Heart left ventricle (tissue), 16 donors: ENCODE data around the gene NAT8L. TPM values are rescaled to one million over a fixed set of nuclear protein-coding genes. Genes with fewer than 3 reads are reported as not detected.
A peak's percentile ranks its signal among the peaks of the same experiment; 100 is the strongest.

Source experiments
- ATAC-seq, 4 donors: fragments of 200-7000 bp; cut with Tn5 transposase; one replicate each; pipeline ENCODE4 v1.9.1; 2020 to 2022; ENCODE audit warnings: moderate library complexity in 4 of 4, mild to moderate bottlenecking in 3 of 4, moderate number of reproducible peaks in 1 of 4
- DNase-seq, 5 donors: peaks; one replicate each; pipeline ENCODE4 v3.0.0-alpha.2; 2020
- H3K27ac ChIP-seq, 12 donors: fragments of 200-600 bp; sonication (generic) in 4 of 12; one replicate each; pipeline versions ENCODE4 v1.5.0 to v1.8.0; 2016 to 2022; ENCODE audit warnings: mild to moderate bottlenecking in 2 of 12
- H3K27me3 ChIP-seq, 9 donors: fragments of 200-600 bp; sonication (generic) in 2 of 9; one replicate each; pipeline versions ENCODE4 v1.5.1 to v1.8.0; 2016 to 2022; ENCODE audit warnings: mild to moderate bottlenecking in 3 of 9
- H3K36me3 ChIP-seq, 9 donors: fragments of 200-600 bp; sonication (generic) in 2 of 9; one replicate each; pipeline versions ENCODE4 v1.5.0 to v1.8.0; 2018 to 2022; ENCODE audit warnings: mild to moderate bottlenecking in 2 of 9
- H3K4me1 ChIP-seq, 12 donors: fragments of 200-600 bp; sonication (generic) in 4 of 12; one replicate each; pipeline versions ENCODE4 v1.5.0 to v1.8.0; 2016 to 2022; ENCODE audit warnings: mild to moderate bottlenecking in 3 of 12
- H3K4me3 ChIP-seq, 12 donors: fragments of 200-600 bp; sonication (generic) in 4 of 12; one replicate each; pipeline versions ENCODE4 v1.5.0 to v1.8.0; 2017 to 2022; ENCODE audit warnings: mild to moderate bottlenecking in 9 of 12, moderate library complexity in 4 of 12
- H3K9me3 ChIP-seq, 12 donors: fragments of 200-600 bp; sonication (generic) in 4 of 12; one replicate each; pipeline versions ENCODE4 v1.5.0 to v1.8.0; 2016 to 2022; ENCODE audit warnings: mild to moderate bottlenecking in 1 of 12
- POLR2A ChIP-seq, 2 donors: fragments of 450-650 bp; IDR thresholded peaks; one replicate each; pipeline ENCODE4 v1.6.1; 2017; ENCODE audit warnings: antibody characterized with exemption in 2 of 2, mild to moderate bottlenecking in 2 of 2, moderate library complexity in 2 of 2
- WGBS, 4 donors: extraction: QIAGEN DNeasy Blood & Tissue Kit in 2 of 4; methylation state at CpG; one replicate each; pipeline versions ENCODE4 v1.1.5 to v1.1.7; 2013 to 2018; 5-methylcytosine and 5-hydroxymethylcytosine counted together
- intact Hi-C, 10 donors: fragments of 100-400 bp; cut with DNase I; formaldehyde crosslinking; loops; one replicate each; pipeline versions ENCODE4 v1.11.1 to v1.14.2; 2022
- polyA plus RNA-seq, 2 donors: library from polyadenylated mRNA; stranded (reverse); fragments of 200-250 nt; gene quantifications; one replicate each; pipeline ENCODE4 v1.2.3, GENCODE V29; 2013
- total RNA-seq, 9 donors: library from RNA; depleted of rRNA in 2 of 9; stranded (reverse); fragments of >200 nt in 2 of 9; fragmentation: NEBNext Ultra II Directional in 3 of 9; extraction: Animal tissue kit (Norgen Biotek cat#: 25700) in 3 of 9; gene quantifications; one replicate each; pipeline versions ENCODE4 v1.1.0 to v1.2.4, GENCODE V29; 2016 to 2023
- TF ChIP-seq, protein P1 (sequence below), 12 donors: fragments of 200-600 bp; sonication (generic) in 4 of 12; IDR thresholded peaks; one replicate each; pipeline versions ENCODE4 v1.5.0 to v1.8.0; 2018 to 2022; ENCODE audit warnings: antibody characterized with exemption in 12 of 12, mild to moderate bottlenecking in 5 of 12
- donor health status: ischemic (EF 13 %, LVEDD 7.1; RV severe dilation, severe dysfunction).
- donor health status: healthy with polysubstance abuse.
- donor health status: DM: no; HTN: yes; CAD: no.
- donor health status: DM: no; HTN: no; CAD: no.
- donor health status: ischemic (EF 25% LVEDD 6.9; RV normal size, moderate dysfunction).
- donor health status: ischemic (EF 25% LVEDD 5.7; RV mildly dilated, moderate dysfunction).
- donor health status: healthy.
- donor health status: DM: yes; HTN: yes; CAD: no.
- donor health status: ischemic (EF 35%, LVEDD 5.7; RV mildly dilated, moderate dysfunction).
- donor health status: nonischemic (EF 11% LVEDD 7.7; RV severe dilation, severe dysfunction).
- donor health status: DM: yes; HTN: yes; CAD: no.
- donor health status: PGD.
- donor health status: ischemic (EF 29% LVEDD 5.4; RV normal size, mild dysfunction).
- donor health status: nonischemic (EF 23%, LVEDD 6.1; RV moderate dilation, normal function).

NAT8L gene
- total and polyA plus RNA-seq, 11 donors: 0.19 to 3.1 (median 0.32) TPM

DNA sequence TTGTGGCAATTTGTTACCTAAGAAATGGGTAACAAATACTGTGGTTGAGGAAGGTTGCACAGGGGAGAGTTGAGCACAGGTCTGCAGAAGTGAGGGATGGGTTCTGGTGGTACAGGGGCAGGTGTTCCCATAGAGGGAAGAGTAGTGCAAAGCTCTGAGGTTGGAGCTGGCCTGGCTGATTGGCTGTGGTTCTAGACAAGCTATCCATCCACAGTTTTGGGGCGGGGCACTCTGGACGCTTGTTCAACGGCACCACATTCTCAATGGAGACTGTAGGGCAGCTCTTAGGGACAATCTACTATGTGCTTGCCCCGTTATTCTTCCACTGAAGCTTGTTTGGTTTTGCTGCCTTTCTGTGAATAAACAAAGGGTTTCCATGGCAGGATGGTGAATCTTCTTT lies 35.4 kb downstream of the NAT8L start:
- Histone ChIP-seq H3K27ac (no peak overlapping the region), H3K4me3 (no peak overlapping the region), H3K36me3 (no peaks in the 10 kb centered on the region), H3K9me3 (peaks cover 0 to 16% (median 0%) of the 10 kb centered on the region in 12 donors), H3K27me3 (peaks cover 0 to 11% (median 0%) of the 10 kb centered on the region in 9 donors), H3K4me1 (no peaks in the 10 kb centered on the region)
- WGBS, 4 donors: 89 to 95% (median 94%) methylated on average over 4 of the region's 4 CpGs
- ATAC-seq: no peak
- no peak for DNase-seq
- intact Hi-C loops: no loop called here
- TF ChIP-seq, protein P1, sequence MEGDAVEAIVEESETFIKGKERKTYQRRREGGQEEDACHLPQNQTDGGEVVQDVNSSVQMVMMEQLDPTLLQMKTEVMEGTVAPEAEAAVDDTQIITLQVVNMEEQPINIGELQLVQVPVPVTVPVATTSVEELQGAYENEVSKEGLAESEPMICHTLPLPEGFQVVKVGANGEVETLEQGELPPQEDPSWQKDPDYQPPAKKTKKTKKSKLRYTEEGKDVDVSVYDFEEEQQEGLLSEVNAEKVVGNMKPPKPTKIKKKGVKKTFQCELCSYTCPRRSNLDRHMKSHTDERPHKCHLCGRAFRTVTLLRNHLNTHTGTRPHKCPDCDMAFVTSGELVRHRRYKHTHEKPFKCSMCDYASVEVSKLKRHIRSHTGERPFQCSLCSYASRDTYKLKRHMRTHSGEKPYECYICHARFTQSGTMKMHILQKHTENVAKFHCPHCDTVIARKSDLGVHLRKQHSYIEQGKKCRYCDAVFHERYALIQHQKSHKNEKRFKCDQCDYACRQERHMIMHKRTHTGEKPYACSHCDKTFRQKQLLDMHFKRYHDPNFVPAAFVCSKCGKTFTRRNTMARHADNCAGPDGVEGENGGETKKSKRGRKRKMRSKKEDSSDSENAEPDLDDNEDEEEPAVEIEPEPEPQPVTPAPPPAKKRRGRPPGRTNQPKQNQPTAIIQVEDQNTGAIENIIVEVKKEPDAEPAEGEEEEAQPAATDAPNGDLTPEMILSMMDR (IDR thresholded peaks at IDR 0.05): no peak
- TF ChIP-seq POLR2A (IDR thresholded peaks at IDR 0.05): no peak

DNA sequence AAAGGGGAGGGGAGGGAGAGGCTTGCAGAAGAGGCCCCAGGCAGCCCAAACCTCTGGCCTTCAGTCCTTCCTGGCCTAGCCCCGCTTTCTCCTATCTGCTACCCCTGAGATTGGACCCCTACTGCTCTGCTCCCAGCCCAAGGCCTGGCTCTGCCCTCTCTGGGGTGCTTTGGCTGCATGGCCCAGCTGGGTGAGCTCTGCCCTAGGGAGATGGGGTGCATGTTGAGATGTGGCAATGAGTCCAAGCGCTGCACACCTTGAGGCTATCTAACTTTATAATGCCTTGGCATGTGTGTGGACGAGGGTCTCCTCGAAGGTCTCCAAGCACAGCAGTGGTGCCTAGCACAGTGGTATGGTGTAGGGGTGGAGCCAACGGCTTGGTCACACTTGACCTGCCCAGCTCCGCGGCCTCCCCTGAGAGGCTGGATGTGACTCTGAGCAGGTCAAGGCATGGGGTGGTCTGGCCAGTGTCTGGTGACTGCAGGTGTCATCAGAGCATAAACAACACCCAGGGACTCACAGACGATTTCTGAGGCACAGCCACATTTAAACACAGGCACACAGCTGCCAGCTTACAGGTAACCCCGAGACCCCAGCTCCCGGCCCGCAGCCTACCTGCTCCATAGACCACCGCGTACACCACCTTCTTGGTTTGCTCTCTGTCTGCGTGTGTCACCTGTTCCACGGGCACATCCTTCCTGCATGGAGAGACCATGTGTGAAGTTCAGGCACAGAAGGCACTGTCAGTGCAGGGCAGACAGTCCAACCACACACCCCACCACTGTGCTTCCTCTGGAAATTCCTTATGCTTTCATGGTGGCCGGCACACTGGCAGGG lies 36.3 kb downstream of the NAT8L start:
- H3K4me1 ChIP-seq: no peaks in the 10 kb centered on the region
- intact Hi-C loops: no loop called here
- TF ChIP-seq, protein P1 (IDR thresholded peaks at IDR 0.05): no peak
- no peak for TF ChIP-seq POLR2A (IDR thresholded peaks at IDR 0.05)
- H3K9me3 ChIP-seq: peaks cover 0 to 16% (median 0%) of the 10 kb centered on the region in 12 donors
- peak in 1 of 4 donors; percentile 30 for ATAC-seq
- H3K27me3 ChIP-seq: peaks cover 0 to 15% (median 0%) of the 10 kb centered on the region in 9 donors
- no peak for DNase-seq
- H3K36me3 ChIP-seq: no peaks in the 10 kb centered on the region
- H3K4me3 ChIP-seq: no peak overlapping the region
- H3K27ac ChIP-seq: no peak overlapping the region
- WGBS, 4 donors: 83 to 87% (median 85%) methylated on average over 14 to 16 of the region's 16 CpGs

DNA sequence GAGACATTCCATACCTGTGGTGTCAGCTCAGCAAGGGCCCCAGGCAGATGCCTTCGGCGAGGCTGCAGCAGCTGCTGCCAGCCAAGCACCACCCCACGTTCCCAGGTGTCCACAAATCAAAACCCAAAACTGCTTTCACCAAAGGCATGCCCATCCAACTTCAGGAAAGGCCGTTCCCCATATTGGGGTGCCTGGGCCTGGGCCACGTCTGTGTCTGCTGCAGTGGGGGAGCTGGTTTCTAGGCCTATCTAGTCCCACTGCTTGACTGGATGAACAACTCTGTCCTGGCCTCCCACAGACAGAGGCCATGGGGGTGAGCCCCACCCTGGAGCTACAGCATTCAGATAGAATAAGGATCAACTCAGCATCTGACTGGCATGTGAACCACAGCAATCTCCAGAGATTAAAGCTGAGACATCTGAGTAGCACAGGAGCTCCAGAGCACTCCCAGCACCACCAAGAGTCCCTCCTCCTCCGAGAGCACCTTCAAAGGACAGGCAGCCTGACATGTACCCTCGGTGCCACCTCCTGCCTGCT lies 37.0 kb downstream of the NAT8L start:
- DNase-seq: no peak
- TF ChIP-seq POLR2A (IDR thresholded peaks at IDR 0.05): no peak
- TF ChIP-seq, protein P1 (IDR thresholded peaks at IDR 0.05): no peak
- ATAC-seq: no peak
- peaks cover 0 to 15% (median 0%) of the 10 kb centered on the region in 9 donors for H3K27me3 ChIP-seq
- intact Hi-C loops: no loop called here
- H3K27ac ChIP-seq: no peak overlapping the region
- H3K36me3 ChIP-seq: no peaks in the 10 kb centered on the region
- no peak overlapping the region for H3K4me3 ChIP-seq
- 70 to 80% (median 74%) methylated on average over 4 to 7 of the region's 7 CpGs for WGBS, 4 donors
- H3K9me3 ChIP-seq: peaks cover 0 to 16% (median 0%) of the 10 kb centered on the region in 12 donors
- H3K4me1 ChIP-seq: no peaks in the 10 kb centered on the region

DNA sequence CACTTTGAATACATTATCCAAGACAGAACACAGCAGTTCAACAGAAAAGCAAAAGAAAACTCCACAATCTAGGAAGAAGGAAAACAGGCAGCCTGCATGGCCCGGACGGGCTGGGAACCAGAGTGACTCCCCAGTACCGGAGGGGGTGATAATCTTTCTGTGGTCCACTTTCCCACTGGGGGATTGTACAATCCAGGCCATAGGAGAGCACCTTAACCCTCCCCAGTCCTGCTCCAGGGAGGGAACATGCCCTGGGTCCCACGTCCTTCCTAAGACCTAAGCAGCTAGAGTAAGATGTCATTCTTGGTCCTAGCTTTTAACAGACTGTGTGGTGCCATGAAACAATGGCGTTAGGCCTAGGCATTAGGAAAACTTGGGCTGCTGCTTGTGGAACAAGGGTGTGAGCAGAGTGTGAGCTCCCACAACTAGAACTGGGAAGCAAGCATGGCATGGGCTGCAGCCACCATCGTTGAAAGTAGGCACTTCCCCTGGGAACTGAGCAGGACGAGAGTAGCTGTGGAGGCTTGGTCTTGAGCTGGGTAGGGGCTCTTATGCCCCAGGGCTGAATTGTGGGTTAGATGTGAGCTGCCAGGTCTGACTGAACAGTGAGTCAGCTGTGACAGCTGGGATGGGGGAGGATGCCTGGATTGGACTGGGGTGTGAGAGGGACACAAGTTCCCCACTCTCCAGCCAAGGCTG lies 42.4 kb downstream of the NAT8L start:
- ATAC-seq (no peak), DNase-seq (no peak)
- H3K4me1 ChIP-seq: no peaks in the 10 kb centered on the region
- intact Hi-C loops: no loop called here
- no peaks in the 10 kb centered on the region for H3K36me3 ChIP-seq
- no peak overlapping the region for H3K27ac ChIP-seq
- peaks cover 0 to 38% (median 23%) of the 10 kb centered on the region in 12 donors for H3K9me3 ChIP-seq
- H3K27me3 ChIP-seq: peaks cover 0 to 28% (median 0%) of the 10 kb centered on the region in 9 donors
- 83 to 87% (median 85%) methylated on average over 7 of the region's 7 CpGs for WGBS, 4 donors
- no peak overlapping the region for H3K4me3 ChIP-seq
- TF ChIP-seq POLR2A (IDR thresholded peaks at IDR 0.05): no peak
- TF ChIP-seq, protein P1 (IDR thresholded peaks at IDR 0.05): no peak
